Femur (tissue), 1 donor: Measurements from ENCODE around the gene TUBA8.
"Not testable (repeated sequence)": the region's sequence is repeated elsewhere in the genome, so short reads cannot be mapped to it uniquely, and the experiment has no call there.

Source experiments
- DNase-seq: peaks from one replicate; pipeline ENCODE4 v3.0.0-alpha.2; 2017

TUBA8 gene

GRCh38 chr22:18106550-18107341, 3.9 kb upstream of the TUBA8 start:
- DNase-seq: not testable (repeated sequence)

GRCh38 chr22:18108187-18108586, 2.4 kb upstream of the TUBA8 start:
- DNase-seq: no peak

GRCh38 chr22:18109410-18110193, 1.0 kb upstream of the TUBA8 start:
- no peak for DNase-seq

- DNase-seq: no peak
Measured at GRCh38 chr22:18110954-18111758, 547 bp downstream of the TUBA8 start.

GRCh38 chr22:18111759-18112330, 1.2 kb downstream of the TUBA8 start:
- no peak for DNase-seq

GRCh38 chr22:18112440-18112839, 1.8 kb downstream of the TUBA8 start:
- DNase-seq: no peak

GRCh38 chr22:18113680-18114394, 3.2 kb downstream of the TUBA8 start:
- no peak for DNase-seq

- no peak for DNase-seq
Measured at GRCh38 chr22:18114495-18114894, 3.9 kb downstream of the TUBA8 start.

- no peak for DNase-seq
Measured at GRCh38 chr22:18114976-18115652, 4.5 kb downstream of the TUBA8 start.

GRCh38 chr22:18115906-18116371, 5.3 kb downstream of the TUBA8 start:
- no peak for DNase-seq

- no peak for DNase-seq
Measured at GRCh38 chr22:18116634-18117033, 6.0 kb downstream of the TUBA8 start.

- DNase-seq: no peak
Measured at GRCh38 chr22:18118345-18118915, 7.8 kb downstream of the TUBA8 start.

GRCh38 chr22:18119409-18120110, 9.0 kb downstream of the TUBA8 start:
- peak; percentile 43 for DNase-seq

- DNase-seq: no peak
Measured at GRCh38 chr22:18120857-18121256, 10.2 kb downstream of the TUBA8 start.

- no peak for DNase-seq
Measured at GRCh38 chr22:18121506-18121905, 10.9 kb downstream of the TUBA8 start.

- DNase-seq: no peak
Measured at GRCh38 chr22:18121954-18122554, 11.4 kb downstream of the TUBA8 start.

- not testable (repeated sequence) for DNase-seq
Measured at GRCh38 chr22:18123476-18124025, 12.9 kb downstream of the TUBA8 start.

GRCh38 chr22:18126606-18127005, 16.0 kb downstream of the TUBA8 start:
- DNase-seq: no peak

- DNase-seq: no peak
Measured at GRCh38 chr22:18130018-18130417, 19.4 kb downstream of the TUBA8 start.
